Activated T-helper 17 cell treated with anti-CD3 and anti-CD28 coated beads, Interleukin-2, amount 50 U/mL, for 72 hours (primary cell): Measurements from ENCODE around the gene ATOH8. TPM values are rescaled to one million over a fixed set of nuclear protein-coding genes. Genes with fewer than 3 reads are reported as not detected.

ENCODE experiments used
- ATAC-seq: fragments of 150-1000 bp; cut with Tn5 transposase; replicated peaks from 2 replicates; pipeline ENCODE4 v1.10.0; 2021; ENCODE audit warnings: mild to moderate bottlenecking, moderate library complexity
- H3K27ac Mint-ChIP-seq: one replicate; pipeline ENCODE4 v1.8.0; 2022; ENCODE audit warnings: mixed read lengths
- H3K27me3 Mint-ChIP-seq: one replicate; pipeline ENCODE4 v1.8.0; 2022; ENCODE audit warnings: mixed read lengths
- H3K36me3 Mint-ChIP-seq: one replicate; pipeline ENCODE4 v1.8.0; 2022; ENCODE audit warnings: low read depth, mild to moderate bottlenecking, mixed read lengths
- H3K4me1 Mint-ChIP-seq: one replicate; pipeline ENCODE4 v1.8.0; 2022; ENCODE audit warnings: mixed read lengths
- H3K4me3 Mint-ChIP-seq: one replicate; pipeline ENCODE4 v1.8.0; 2022; ENCODE audit warnings: mild to moderate bottlenecking, mixed read lengths
- H3K9me3 Mint-ChIP-seq: one replicate; pipeline ENCODE4 v1.8.0; 2022; ENCODE audit warnings: mixed read lengths
- total RNA-seq, 2 donors: library from RNA; stranded (reverse); gene quantifications; one replicate each; pipeline ENCODE4 v1.2.3, GENCODE V29; 2022

Gene ATOH8, protein sequence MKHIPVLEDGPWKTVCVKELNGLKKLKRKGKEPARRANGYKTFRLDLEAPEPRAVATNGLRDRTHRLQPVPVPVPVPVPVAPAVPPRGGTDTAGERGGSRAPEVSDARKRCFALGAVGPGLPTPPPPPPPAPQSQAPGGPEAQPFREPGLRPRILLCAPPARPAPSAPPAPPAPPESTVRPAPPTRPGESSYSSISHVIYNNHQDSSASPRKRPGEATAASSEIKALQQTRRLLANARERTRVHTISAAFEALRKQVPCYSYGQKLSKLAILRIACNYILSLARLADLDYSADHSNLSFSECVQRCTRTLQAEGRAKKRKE
- not detected for total RNA-seq

DNA sequence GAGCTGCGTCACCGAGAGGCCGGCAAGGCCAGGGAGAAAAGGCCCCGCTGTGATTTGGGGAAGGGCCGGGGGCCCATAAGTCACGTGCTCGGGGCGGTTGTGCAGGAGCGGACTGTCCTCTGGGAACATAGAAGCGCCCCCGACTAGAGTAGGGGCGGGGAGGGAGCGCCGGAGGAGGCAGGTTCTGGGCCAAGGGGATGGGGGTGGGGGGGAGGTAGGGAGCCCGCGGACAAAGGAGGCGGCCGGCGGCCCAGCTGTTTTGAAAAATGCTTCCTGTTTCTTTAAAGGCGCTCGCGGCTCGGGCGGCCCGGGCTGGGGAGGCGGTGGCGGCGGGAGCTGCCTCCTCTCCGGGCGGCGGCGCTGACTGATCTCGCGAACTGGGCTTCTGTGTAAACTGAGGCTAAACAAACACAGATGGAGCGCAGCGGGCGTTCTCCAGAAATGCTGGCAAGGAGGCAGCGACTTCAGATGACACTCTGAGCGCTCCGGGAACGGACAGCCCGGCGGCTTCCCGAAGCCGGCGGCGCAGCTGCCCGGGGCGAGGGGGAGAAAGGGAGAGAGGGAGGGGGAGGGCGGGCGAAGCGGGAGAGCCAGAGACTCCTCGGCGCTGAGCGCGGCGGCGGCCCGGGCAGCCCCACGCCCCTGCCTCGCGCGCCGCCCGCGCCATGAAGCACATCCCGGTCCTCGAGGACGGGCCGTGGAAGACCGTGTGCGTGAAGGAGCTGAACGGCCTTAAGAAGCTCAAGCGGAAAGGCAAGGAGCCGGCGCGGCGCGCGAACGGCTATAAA, at the start of gene ATOH8:
TSS of gene ATOH8 (plus strand) at position 467 of the 788 bp plus-strand sequence. CDS start at position 666, 199 bp downstream.
- H3K4me1 Mint-ChIP-seq: peaks cover 6% of the 10 kb centered on the region
- ATAC-seq: no peak
- no peak within 1 kb of the TSS for H3K27ac Mint-ChIP-seq
- H3K27me3 Mint-ChIP-seq: peaks cover 45% of the 10 kb centered on the region
- peak within 1 kb of the TSS; percentile 72 for H3K4me3 Mint-ChIP-seq
- no peaks in the 10 kb centered on the region for H3K9me3 Mint-ChIP-seq
- H3K36me3 Mint-ChIP-seq: no peaks in the 10 kb centered on the region

DNA sequence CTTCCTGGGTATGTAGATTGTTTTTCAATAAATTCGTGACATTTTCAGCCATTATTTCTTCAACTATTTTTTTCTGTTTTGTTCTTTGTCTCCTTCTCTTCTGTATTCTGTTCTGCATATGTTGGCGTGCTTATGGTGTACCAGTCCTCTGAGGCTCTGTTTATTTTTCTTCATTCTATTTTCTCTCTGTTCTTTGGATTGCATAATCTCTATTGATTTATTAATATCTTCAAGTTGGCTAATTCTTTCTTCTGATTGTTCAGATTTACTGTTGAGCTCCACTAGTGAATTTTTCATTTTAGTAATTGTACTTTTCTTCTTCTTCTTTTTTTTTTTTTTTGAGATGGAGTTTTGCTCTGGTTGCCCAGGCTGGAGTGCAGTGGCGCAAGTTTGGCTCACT, 49.8 kb upstream of the ATOH8 start:
- H3K36me3 Mint-ChIP-seq: no peaks in the 10 kb centered on the region

DNA sequence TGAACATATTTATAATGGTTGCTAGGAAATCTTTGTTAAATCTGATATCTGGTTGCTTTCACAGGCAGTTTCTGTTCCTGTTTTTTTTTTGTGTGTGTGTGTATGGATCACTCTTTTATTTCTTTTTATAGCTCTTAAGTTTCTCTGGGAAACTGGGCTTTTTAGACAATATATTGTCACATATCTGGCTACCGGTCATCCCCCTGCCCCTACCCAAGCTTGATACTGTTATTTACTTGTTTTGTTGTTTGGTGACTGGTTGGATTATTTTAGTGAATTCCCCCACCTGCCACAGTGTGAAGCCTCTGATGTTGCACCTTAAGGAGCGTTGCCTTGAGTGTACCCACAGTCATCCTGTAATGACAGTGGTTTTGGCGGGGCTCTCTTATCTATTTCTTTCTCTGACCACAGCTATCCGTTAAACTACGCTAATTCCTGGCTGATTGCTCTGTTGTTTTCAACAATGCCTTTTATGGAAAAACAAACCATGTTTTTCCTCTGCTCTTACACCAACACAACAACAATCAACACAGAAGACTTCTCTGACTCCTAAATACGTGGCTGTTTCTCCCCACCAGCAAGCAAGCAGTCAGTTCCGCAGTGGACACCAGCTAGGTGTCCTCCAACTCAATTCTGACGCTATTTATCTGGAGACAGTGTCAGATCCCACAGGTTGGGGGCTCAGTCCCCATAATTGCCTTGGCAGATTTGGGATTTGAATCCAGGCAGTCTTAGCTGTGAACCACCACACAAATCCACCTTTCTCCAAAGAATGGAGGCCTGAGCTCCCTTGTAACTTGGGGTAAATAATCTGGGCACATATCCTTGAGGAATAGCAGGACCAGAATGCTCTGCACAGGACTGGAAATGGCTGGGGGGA, 48.8 kb upstream of the ATOH8 start:
- Mint-ChIP-seq H3K27ac (peak overlapping the region; percentile 20), H3K9me3 (no peaks in the 10 kb centered on the region), H3K4me3 (no peak overlapping the region), H3K36me3 (no peaks in the 10 kb centered on the region), H3K4me1 (peaks cover 34% of the 10 kb centered on the region), H3K27me3 (peaks cover 4% of the 10 kb centered on the region)
- peak; percentile 44 for ATAC-seq

More for the DNA sequence above, 49.8 kb upstream of the ATOH8 start:
- Mint-ChIP-seq H3K4me1 (peaks cover 34% of the 10 kb centered on the region), H3K27me3 (no peaks in the 10 kb centered on the region), H3K4me3 (no peak overlapping the region), H3K9me3 (no peaks in the 10 kb centered on the region), H3K27ac (peak overlapping the region; percentile 60)
- no peak for ATAC-seq

DNA sequence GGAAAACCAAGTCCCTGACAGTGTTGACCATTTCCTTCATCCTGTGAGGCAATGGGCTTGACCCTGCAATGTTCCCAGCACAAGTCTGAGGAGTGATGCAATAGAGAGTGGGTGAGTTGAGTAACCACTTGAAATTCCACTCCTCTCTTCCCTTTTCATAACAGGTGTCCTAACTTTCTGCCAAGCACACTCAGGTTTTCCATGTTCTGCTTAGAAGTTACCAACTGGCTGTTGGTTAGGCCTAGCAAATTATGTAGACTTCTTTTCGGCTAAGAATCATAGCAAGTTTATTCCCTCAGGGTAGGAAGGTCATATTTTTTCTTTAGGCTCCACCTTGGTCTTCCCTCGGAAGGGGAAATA, 48.1 kb upstream of the ATOH8 start:
- Mint-ChIP-seq H3K4me3 (no peak overlapping the region), H3K4me1 (peaks cover 34% of the 10 kb centered on the region), H3K9me3 (no peaks in the 10 kb centered on the region), H3K27me3 (peaks cover 4% of the 10 kb centered on the region), H3K27ac (peak overlapping the region; percentile 20), H3K36me3 (no peaks in the 10 kb centered on the region)
- ATAC-seq: no peak

DNA sequence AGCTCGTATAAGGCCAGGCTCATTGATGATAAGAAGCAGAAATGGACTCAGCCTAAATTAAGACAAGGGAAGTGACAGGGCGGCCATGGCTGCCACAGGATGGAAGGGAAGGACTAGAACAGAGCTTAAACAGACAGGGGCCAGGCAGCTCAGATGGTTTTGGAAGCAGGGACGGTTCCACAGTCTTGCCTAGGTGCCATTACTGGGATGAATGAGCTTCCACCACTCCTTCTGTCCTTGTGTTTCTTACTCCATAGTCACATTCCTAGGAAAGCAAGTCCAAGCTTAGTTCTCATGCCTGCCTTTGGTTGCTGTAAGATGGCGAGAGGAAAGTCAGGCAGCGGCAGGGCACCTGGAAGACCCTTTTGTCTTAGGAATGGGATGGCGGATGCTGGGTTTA, 47.7 kb upstream of the ATOH8 start:
- H3K27me3 Mint-ChIP-seq: peaks cover 4% of the 10 kb centered on the region
- H3K4me1 Mint-ChIP-seq: peaks cover 34% of the 10 kb centered on the region
- no peak for ATAC-seq
- H3K4me3 Mint-ChIP-seq: no peak overlapping the region
- H3K27ac Mint-ChIP-seq: peak overlapping the region; percentile 20
- H3K9me3 Mint-ChIP-seq: no peaks in the 10 kb centered on the region
- no peaks in the 10 kb centered on the region for H3K36me3 Mint-ChIP-seq

DNA sequence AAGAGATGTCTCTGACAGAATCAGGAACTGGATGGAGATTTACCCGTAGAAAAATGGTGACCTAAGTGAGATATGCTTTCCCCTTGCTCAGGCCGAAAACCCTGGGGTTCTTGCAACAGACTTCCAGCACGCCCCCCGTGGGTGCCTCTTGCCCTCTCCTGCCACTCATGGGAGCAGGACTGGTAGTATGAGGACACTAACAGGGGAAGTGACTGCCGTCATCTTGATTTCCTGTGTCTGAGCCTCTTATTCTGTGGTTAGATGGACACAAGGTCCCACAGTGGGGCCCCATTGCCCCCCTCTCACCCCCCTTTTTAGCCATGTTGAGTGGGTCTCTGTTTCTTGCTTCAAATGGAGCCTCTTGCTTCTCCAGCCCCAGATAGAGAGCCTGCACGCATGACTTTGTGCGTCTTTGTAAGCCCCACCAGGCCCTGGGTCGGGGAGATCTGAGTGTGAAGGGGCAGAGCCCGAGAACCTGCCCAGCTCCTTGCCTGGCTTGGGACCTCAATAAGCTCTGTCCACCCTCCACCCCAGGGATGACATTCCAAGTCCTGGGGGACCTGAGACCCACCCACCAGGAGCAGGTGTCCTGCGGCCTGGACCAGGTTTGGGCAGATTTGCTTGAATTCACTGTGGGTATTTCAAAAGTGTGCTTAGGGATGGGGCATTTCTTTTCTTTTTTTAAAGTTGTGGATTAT, 47.0 kb upstream of the ATOH8 start:
- peaks cover 34% of the 10 kb centered on the region for H3K4me1 Mint-ChIP-seq
- no peaks in the 10 kb centered on the region for H3K36me3 Mint-ChIP-seq
- peaks cover 4% of the 10 kb centered on the region for H3K27me3 Mint-ChIP-seq
- no peaks in the 10 kb centered on the region for H3K9me3 Mint-ChIP-seq
- ATAC-seq: no peak
- peak overlapping the region; percentile 32 for H3K27ac Mint-ChIP-seq
- H3K4me3 Mint-ChIP-seq: no peak overlapping the region

DNA sequence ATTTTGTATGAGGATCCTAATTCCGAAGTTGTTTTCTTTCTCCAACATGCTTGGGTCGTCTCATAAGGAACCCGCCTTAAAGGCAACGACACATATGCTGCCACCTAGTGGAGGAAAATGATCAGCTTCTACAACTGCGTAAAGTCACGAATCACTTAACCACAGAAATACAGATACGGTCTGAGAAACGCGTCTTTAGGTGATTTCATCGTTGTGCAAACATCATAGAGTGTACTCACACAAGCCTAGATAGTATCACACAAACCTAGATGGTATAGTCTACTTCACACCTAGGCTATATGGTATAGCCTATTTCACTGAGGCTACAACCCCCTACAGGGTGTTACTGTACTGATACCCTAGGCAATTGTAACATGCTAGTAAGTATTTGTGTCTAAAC, 46.5 kb upstream of the ATOH8 start:
- peak; percentile 94 for ATAC-seq
- H3K4me1 Mint-ChIP-seq: peaks cover 32% of the 10 kb centered on the region
- peak overlapping the region; percentile 32 for H3K27ac Mint-ChIP-seq
- no peak overlapping the region for H3K4me3 Mint-ChIP-seq
- H3K9me3 Mint-ChIP-seq: no peaks in the 10 kb centered on the region
- H3K36me3 Mint-ChIP-seq: no peaks in the 10 kb centered on the region
- H3K27me3 Mint-ChIP-seq: peaks cover 4% of the 10 kb centered on the region

DNA sequence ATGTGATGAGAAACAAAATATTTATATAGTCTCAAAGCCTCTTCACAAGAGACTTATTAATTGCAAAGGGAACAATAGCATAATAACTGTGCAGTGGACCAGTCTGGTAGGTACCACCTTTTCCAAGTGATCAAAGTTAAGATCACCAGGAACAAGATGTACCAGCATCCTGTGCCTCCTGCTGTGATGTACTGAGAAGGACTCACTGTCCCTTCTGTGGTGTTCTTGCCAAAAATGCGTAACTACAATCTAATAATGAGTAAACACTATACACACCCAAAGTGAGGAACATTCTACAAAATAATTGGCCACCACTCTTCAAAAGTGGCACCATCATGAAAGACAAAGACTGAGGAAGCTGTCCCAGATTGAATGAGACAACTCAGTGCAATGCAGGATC, 45.1 kb upstream of the ATOH8 start:
- no peaks in the 10 kb centered on the region for H3K36me3 Mint-ChIP-seq
- H3K9me3 Mint-ChIP-seq: no peaks in the 10 kb centered on the region
- peaks cover 18% of the 10 kb centered on the region for H3K4me1 Mint-ChIP-seq
- no peak overlapping the region for H3K4me3 Mint-ChIP-seq
- ATAC-seq: no peak
- no peak overlapping the region for H3K27ac Mint-ChIP-seq
- H3K27me3 Mint-ChIP-seq: peaks cover 4% of the 10 kb centered on the region

DNA sequence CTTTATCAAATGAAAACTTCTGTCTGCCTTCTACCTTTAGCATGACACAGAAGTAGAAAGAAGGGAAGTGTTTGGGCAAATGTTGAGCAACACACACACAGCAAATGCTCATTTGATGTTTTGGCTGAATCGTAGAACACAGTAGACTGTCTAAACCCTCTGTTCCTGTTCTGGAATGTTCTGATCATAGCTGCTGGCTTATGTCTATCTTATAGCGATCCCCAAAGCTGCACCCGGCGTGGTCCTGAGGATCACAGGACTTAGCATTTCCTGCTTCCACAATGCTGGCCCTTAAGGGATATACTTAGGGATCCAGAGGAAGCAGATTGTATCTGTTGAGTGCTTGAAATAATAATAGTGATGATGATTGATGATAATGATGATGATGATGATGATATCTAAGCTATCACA, 44.4 kb upstream of the ATOH8 start:
- Mint-ChIP-seq H3K4me1 (peaks cover 16% of the 10 kb centered on the region), H3K36me3 (no peaks in the 10 kb centered on the region), H3K9me3 (no peaks in the 10 kb centered on the region), H3K4me3 (no peak overlapping the region), H3K27me3 (peaks cover 4% of the 10 kb centered on the region), H3K27ac (no peak overlapping the region)
- ATAC-seq: no peak

DNA sequence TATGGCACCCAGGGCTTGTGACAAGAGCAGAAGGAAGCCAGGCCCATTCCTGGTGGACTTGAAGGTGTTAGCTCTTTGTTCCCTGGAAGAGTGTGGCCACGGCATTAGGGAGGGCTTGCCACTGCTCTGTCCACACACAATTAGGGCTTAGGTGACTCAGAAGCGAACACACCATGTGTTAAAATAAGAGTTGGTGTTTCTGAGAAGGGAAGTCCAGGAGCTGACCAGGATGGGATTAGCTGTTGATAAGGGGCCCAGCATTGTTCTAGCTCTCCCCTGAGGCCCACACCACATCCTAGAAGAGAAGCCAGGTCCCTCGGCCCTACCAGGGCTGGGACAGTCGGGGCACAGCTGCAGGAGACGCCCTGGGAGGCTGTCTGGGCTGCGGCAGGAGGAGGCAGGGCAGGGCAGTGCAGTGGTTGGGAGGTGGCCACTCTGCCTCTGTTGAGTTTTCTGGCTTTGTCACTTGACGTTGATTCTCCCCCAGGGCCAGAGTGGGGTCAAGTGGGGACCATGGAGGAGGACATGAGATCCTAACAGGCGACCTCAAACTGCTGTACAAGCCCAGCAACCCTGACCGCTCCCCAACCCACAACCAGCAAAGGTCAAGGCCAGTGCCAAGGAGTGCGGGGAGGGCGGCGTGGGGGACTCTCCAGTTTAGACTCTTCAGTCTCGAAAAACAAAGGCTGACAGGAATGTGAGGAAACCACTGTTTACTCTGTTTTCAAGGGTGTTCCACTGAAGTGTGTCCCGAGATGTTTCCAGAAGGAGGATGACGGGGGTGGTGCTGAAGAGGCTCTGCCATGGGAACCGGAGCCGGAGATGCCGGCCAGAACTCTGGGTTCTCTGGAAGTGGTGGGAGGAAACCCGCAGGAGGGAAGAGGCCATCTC, 42.9 kb upstream of the ATOH8 start:
- Mint-ChIP-seq H3K4me1 (peaks cover 9% of the 10 kb centered on the region), H3K27ac (peak overlapping the region; percentile 22)

DNA sequence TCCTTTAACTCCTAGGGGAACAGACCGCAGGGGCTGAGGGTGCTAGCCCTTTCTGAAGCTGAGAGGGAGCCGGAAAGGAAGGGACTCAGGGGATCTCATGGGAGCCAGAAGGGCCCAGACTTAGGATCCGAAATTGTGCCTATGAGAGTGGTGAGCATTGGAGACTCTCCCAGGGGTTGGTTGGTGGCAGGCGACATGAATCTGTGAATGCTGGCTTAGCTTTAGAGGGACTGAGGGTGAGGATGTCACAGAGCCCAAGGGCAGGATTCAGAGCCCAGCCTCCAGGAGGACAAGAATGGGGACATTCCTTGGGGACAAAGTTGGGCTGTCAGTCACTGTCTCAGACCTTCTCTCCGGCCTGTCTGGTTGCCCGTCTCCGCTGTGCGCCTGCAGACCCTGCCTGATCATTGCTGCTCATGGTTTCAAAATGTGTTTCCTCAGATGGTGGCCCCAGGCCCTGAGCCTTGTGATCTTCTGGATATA, 42.2 kb upstream of the ATOH8 start:
- H3K27ac Mint-ChIP-seq: no peak overlapping the region
- no peaks in the 10 kb centered on the region for H3K36me3 Mint-ChIP-seq
- no peaks in the 10 kb centered on the region for H3K9me3 Mint-ChIP-seq
- H3K27me3 Mint-ChIP-seq: peaks cover 4% of the 10 kb centered on the region
- ATAC-seq: no peak
- no peak overlapping the region for H3K4me3 Mint-ChIP-seq
- peaks cover 9% of the 10 kb centered on the region for H3K4me1 Mint-ChIP-seq

More for the DNA sequence above, 42.9 kb upstream of the ATOH8 start:
- H3K9me3 Mint-ChIP-seq: no peaks in the 10 kb centered on the region
- H3K4me3 Mint-ChIP-seq: no peak overlapping the region
- peaks cover 4% of the 10 kb centered on the region for H3K27me3 Mint-ChIP-seq
- H3K36me3 Mint-ChIP-seq: no peaks in the 10 kb centered on the region
- ATAC-seq: no peak

DNA sequence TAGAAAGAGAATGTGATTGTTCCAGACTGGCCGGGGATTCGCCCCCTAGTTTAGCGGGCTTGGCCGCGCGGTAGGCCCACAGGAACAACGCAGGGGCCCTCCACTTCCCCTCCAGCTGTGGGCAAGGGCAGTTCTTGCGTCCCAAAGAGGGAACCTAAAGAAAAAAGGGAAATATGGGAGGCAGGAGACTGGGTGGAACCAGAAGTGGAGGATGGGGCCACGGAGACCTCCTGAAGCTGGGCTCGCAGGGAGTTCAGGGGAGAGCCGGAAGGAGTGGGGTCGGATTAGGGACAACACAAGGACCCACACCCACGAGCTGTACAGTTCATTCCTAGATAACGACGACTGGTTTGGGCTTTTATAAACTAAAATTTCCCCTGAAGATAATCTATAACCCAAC, 41.5 kb upstream of the ATOH8 start:
- H3K9me3 Mint-ChIP-seq: no peaks in the 10 kb centered on the region
- H3K27me3 Mint-ChIP-seq: peaks cover 4% of the 10 kb centered on the region
- ATAC-seq: no peak
- no peaks in the 10 kb centered on the region for H3K36me3 Mint-ChIP-seq
- no peak overlapping the region for H3K4me3 Mint-ChIP-seq
- no peak overlapping the region for H3K27ac Mint-ChIP-seq
- peaks cover 4% of the 10 kb centered on the region for H3K4me1 Mint-ChIP-seq
